Activated CD8-positive, alpha-beta T cell treated with anti-CD3 and anti-CD28 coated beads for 36 hours (primary cell): ENCODE measurements around the gene SPATA19. TPM values are rescaled to one million over a fixed set of nuclear protein-coding genes. Genes with fewer than 3 reads are reported as not detected.

Experiments used
- ATAC-seq: fragments of 200-7000 bp; cut with Tn5 transposase; one replicate; pipeline ENCODE4 v1.10.0; 2021; ENCODE audit warnings: mild to moderate bottlenecking, moderate library complexity
- CTCF ChIA-PET: fragments of 350-600 bp; sonication (Branson Sonifier 250); formaldehyde crosslinking; loops from one replicate; lab custom pipeline; 2021; ENCODE audit warnings: antibody characterized with exemption; lab: Charles Lee
- POLR2A ChIA-PET: fragments of 350-600 bp; sonication (Branson Sonifier 250); formaldehyde crosslinking; loops from one replicate; lab custom pipeline; 2021; ENCODE audit warnings: antibody characterized with exemption; lab: Charles Lee
- DNase-seq: peaks from one replicate; pipeline ENCODE4 v3.0.0-alpha.2; 2020
- H3K27ac Mint-ChIP-seq: one replicate; pipeline ENCODE4 v1.8.0; 2021; ENCODE audit warnings: mild to moderate bottlenecking, mixed read lengths
- H3K27me3 Mint-ChIP-seq: one replicate; pipeline ENCODE4 v1.8.0; 2021; ENCODE audit warnings: mixed read lengths
- H3K36me3 Mint-ChIP-seq: one replicate; pipeline ENCODE4 v1.8.0; 2021; ENCODE audit warnings: low read depth, mixed read lengths
- H3K4me1 Mint-ChIP-seq: one replicate; pipeline ENCODE4 v1.8.0; 2021; ENCODE audit warnings: low read depth, mixed read lengths
- H3K4me3 Mint-ChIP-seq: one replicate; pipeline ENCODE4 v1.8.0; 2021; ENCODE audit warnings: mild to moderate bottlenecking, moderate library complexity, mixed read lengths
- H3K9me3 Mint-ChIP-seq: one replicate; pipeline ENCODE4 v1.8.0; 2021; ENCODE audit warnings: mixed read lengths
- intact Hi-C: fragments of 100-400 bp; cut with micrococcal nuclease; formaldehyde crosslinking; loops from one replicate; pipeline ENCODE4 v1.10.0; 2022
- total RNA-seq, 2 experiments: library from RNA; stranded (reverse); gene quantifications; one replicate each; pipeline ENCODE4 v1.2.3, GENCODE V29; 2021
- TF ChIP-seq, protein P1 (sequence below): fragments of 200-600 bp; IDR thresholded peaks from one replicate; pipeline ENCODE4 v1.8.0; 2022; ENCODE audit warnings: antibody characterized with exemption, mild to moderate bottlenecking

The SPATA19 gene
- total RNA-seq, 2 experiments from 2014 or later = not detected

DNA sequence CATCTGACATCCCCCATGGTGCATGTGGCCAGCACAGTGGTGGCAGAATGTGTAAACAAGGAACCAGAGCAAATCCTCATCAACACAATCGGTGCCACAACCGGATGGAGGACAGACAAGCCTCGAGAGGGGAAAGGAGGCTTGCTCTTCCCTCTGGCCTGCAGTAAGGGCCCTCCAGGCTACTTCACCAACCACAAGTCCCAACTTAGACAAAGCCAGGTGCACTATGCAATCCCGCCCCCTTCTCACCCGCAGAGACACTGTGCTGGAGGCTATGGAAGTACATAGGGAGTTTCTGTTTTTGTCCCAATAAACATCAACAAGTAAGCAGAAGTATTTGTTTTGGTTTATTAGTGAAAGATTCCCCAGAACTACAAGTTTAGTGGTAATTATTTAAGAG is 54.3 kb downstream of the SPATA19 start:
- Mint-ChIP-seq H3K27me3 (peaks cover 30% of the 10 kb centered on the region), H3K4me3 (no peak overlapping the region), H3K4me1 (peaks cover 2% of the 10 kb centered on the region), H3K36me3 (no peaks in the 10 kb centered on the region), H3K27ac (no peak overlapping the region), H3K9me3 (peaks cover 17% of the 10 kb centered on the region)
- DNase-seq (no peak), ATAC-seq (no peak)
- intact Hi-C loops = no loop called here
- ChIA-PET POLR2A (no interaction called here), CTCF (interaction anchor here (0.6 kb wide), 1 partner anchor 748 kb away, joined by 3 read pairs; no protein-coding TSS in a partner anchor)
- TF ChIP-seq, protein P1, sequence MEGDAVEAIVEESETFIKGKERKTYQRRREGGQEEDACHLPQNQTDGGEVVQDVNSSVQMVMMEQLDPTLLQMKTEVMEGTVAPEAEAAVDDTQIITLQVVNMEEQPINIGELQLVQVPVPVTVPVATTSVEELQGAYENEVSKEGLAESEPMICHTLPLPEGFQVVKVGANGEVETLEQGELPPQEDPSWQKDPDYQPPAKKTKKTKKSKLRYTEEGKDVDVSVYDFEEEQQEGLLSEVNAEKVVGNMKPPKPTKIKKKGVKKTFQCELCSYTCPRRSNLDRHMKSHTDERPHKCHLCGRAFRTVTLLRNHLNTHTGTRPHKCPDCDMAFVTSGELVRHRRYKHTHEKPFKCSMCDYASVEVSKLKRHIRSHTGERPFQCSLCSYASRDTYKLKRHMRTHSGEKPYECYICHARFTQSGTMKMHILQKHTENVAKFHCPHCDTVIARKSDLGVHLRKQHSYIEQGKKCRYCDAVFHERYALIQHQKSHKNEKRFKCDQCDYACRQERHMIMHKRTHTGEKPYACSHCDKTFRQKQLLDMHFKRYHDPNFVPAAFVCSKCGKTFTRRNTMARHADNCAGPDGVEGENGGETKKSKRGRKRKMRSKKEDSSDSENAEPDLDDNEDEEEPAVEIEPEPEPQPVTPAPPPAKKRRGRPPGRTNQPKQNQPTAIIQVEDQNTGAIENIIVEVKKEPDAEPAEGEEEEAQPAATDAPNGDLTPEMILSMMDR = no peak

Other genes with a start within 250 kb of the SPATA19 start
- 100 to 1,000 TPM; 124 to 136 TPM for gene IGSF9B, start 111.5 kb upstream of the SPATA19 start, total RNA-seq
- gene JAM3, start 223.6 kb upstream of the SPATA19 start, total RNA-seq = 10 to 100 TPM; 24.9 to 26.8 TPM